Naive B cell (primary cell): ENCODE results near the gene AGFG1. TPM values are rescaled to one million over a fixed set of nuclear protein-coding genes. Genes with fewer than 3 reads are reported as not detected.

Source experiments
- ATAC-seq, 2 donors: fragments of 150-1000 bp; cut with Tn5 transposase; 2 replicates each; pipeline ENCODE4 v1.10.0; 2021; ENCODE audit warnings: low read depth in 2 of 2, mild to moderate bottlenecking in 2 of 2, moderate library complexity in 2 of 2
- DNase-seq: peaks from one replicate; pipeline ENCODE4 v3.0.0; 2022
- H3K27ac Mint-ChIP-seq, 6 donors: one replicate each; pipeline ENCODE4 v1.8.0; 2020 to 2022; ENCODE audit warnings: mild to moderate bottlenecking in 6 of 6, mixed read lengths in 6 of 6, moderate library complexity in 5 of 6, inconsistent platforms in 2 of 6
- H3K27me3 Mint-ChIP-seq, 3 donors: one replicate each; pipeline ENCODE4 v1.8.0; 2021 to 2022; ENCODE audit warnings: mixed read lengths in 3 of 3, mild to moderate bottlenecking in 1 of 3
- H3K36me3 Mint-ChIP-seq, 2 donors: one replicate each; pipeline ENCODE4 v1.8.0; 2020 to 2022; ENCODE audit warnings: mixed read lengths in 2 of 2, inconsistent platforms in 1 of 2, mild to moderate bottlenecking in 1 of 2
- H3K4me1 Mint-ChIP-seq, 3 donors: one replicate each; pipeline ENCODE4 v1.8.0; 2020 to 2022; ENCODE audit warnings: mixed read lengths in 3 of 3, inconsistent platforms in 1 of 3, mild to moderate bottlenecking in 1 of 3, moderate library complexity in 1 of 3
- H3K4me3 Mint-ChIP-seq, 8 donors: one replicate each; pipeline ENCODE4 v1.8.0; 2020 to 2022; ENCODE audit warnings: mild to moderate bottlenecking in 8 of 8, mixed read lengths in 8 of 8, moderate library complexity in 8 of 8, inconsistent platforms in 2 of 8
- H3K9me3 Mint-ChIP-seq, 7 donors: one replicate each; pipeline ENCODE4 v1.8.0; 2020 to 2022; ENCODE audit warnings: mixed read lengths in 7 of 7, mild to moderate bottlenecking in 5 of 7, inconsistent platforms in 2 of 7, moderate library complexity in 1 of 7
- polyA plus RNA-seq, 6 donors: library from polyadenylated mRNA; unstranded; fragments of 300-500 nt; fragmentation: Illumina TruSeq; gene quantifications; one replicate each; pipeline ENCODE4 v1.2.3, GENCODE V29; 2021; ENCODE audit warnings: low read depth in 6 of 6

Gene AGFG1
- polyA plus RNA-seq, 6 donors from 2014 or later = 17.9 to 38.5 (median 26.6) TPM

DNA sequence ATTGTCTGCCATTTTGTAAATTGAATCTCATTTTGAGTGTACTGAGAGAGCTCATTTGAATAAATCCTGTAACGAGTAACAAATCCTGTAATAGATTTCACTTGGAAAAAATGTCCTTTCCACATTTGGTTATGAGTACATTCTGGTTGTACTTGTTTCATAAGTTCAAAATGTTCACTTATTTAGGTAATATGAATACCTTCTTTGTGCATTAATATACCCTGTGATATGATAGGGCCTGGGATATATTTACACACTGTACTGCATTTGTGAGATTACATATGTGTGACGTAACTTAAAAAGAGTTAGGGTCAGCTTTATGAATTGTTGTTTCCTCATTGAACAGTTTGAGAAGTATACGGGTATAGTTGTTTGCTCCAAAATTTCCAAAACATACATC is 16.1 kb downstream of the AGFG1 start:
- no peak for DNase-seq
- peaks cover 0 to 8% (median 2%) of the 10 kb centered on the region in 7 donors for H3K9me3 Mint-ChIP-seq
- no peak for ATAC-seq
- H3K27me3 Mint-ChIP-seq = no peaks in the 10 kb centered on the region
- H3K36me3 Mint-ChIP-seq = peaks cover 3 to 9% of the 10 kb centered on the region in 2 donors
- peaks cover 27 to 50% (median 29%) of the 10 kb centered on the region in 3 donors for H3K4me1 Mint-ChIP-seq
- peak overlapping the region in 2 of 6 donors; percentile 12 to 94 for H3K27ac Mint-ChIP-seq
- peak overlapping the region in 1 of 8 donors; percentile 21 for H3K4me3 Mint-ChIP-seq

- ATAC-seq (no peak), DNase-seq (no peak)
- peaks cover 21 to 32% (median 30%) of the 10 kb centered on the region in 3 donors for H3K4me1 Mint-ChIP-seq
- peaks cover 9 to 11% of the 10 kb centered on the region in 2 donors for H3K36me3 Mint-ChIP-seq
- peaks cover 0 to 3% (median 0%) of the 10 kb centered on the region in 7 donors for H3K9me3 Mint-ChIP-seq
- H3K27me3 Mint-ChIP-seq = no peaks in the 10 kb centered on the region
- peak overlapping the region in 1 of 6 donors; percentile 43 for H3K27ac Mint-ChIP-seq
- no peak overlapping the region for H3K4me3 Mint-ChIP-seq
Observed at GRCh38 chr2:227491386-227491785, 19.4 kb downstream of the AGFG1 start.

DNA sequence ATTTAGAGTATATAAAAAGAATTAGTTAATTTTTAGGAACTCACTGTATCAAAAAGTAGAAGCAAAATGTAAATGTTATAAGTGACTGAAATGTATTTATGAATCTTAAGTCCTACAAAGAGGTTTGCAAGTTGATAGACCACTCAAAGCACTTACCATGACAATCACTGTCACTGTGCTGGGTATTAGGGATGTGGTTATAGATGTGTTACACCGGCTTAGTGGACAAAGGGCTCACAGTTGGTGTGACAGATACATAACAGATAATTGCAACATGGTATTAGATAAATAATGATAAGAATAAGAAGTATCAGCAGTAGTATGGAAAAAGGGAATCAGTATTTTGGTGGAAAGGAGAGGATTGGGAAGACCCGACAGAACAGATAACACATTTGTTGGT is 21.6 kb downstream of the AGFG1 start:
- Mint-ChIP-seq H3K27ac (no peak overlapping the region), H3K9me3 (no peaks in the 10 kb centered on the region), H3K4me3 (no peak overlapping the region), H3K36me3 (peaks cover 5 to 11% of the 10 kb centered on the region in 2 donors), H3K4me1 (peaks cover 12 to 28% (median 28%) of the 10 kb centered on the region in 3 donors), H3K27me3 (no peaks in the 10 kb centered on the region)
- DNase-seq (no peak), ATAC-seq (no peak)

DNA sequence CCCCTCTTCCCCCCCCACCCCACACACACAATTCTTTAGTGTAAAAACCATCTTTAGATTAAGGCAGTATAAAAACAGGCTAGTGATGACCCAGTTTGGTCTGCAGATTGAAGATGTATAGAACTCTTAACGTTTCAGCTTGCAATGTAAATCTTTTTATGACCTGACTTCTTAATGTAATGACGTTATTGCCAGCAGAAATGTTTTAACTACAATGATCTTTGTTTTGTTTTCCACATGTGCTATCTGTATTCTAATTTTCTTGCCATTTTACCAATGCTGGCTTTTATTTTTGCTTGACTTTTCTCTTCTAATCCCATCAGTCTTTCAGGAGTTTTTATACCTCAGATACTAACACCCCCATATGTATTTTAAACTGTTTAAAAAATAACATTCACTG is 25.2 kb downstream of the AGFG1 start:
- H3K36me3 Mint-ChIP-seq = peaks cover 3 to 11% of the 10 kb centered on the region in 2 donors
- H3K4me1 Mint-ChIP-seq = peaks cover 21 to 41% (median 36%) of the 10 kb centered on the region in 3 donors

DNA sequence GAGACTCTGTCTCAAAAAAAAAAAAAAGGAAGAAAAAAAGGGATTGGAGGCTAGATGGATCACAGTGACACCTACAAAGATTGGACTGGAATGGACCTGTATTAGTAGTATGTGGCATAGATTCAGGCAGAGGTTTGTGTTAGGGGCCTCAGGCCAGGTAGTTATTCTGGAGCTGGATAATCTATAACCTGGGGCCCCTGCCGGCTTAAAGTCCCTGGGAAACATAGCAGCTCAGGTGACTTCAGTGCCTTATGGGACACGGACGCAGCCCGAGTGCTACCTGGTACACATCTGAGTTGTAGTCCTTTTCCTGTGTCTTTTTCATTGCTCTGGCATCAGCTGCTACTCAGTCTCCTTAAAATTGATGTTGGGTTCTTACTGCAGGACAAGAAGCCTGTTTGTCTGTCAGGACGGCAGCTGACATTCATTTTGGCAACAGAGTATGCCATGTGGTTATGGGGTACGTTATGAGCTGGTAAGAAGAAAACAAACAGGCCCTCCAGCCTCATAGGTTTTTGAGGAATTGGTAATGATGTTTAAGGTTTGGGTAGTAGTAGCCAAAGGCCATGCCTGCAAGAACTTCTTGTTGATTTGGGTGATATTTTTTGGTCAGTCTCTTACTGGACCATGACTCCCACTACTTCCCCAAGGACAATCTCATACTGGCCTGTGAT is 27.8 kb downstream of the AGFG1 start:
- no peak overlapping the region for H3K4me3 Mint-ChIP-seq
- peak overlapping the region in 5 of 6 donors; percentile 26 to 91 (median 62) for H3K27ac Mint-ChIP-seq
- no peaks in the 10 kb centered on the region for H3K27me3 Mint-ChIP-seq
- no peak for ATAC-seq
- no peak for DNase-seq
- peaks cover 37 to 65% (median 38%) of the 10 kb centered on the region in 3 donors for H3K4me1 Mint-ChIP-seq
- peaks cover 0 to 2% (median 0%) of the 10 kb centered on the region in 7 donors for H3K9me3 Mint-ChIP-seq
- peaks cover 0 to 3% of the 10 kb centered on the region in 2 donors for H3K36me3 Mint-ChIP-seq

More for the DNA sequence above, 25.2 kb downstream of the AGFG1 start:
- Mint-ChIP-seq H3K9me3 (peaks cover 0 to 2% (median 0%) of the 10 kb centered on the region in 7 donors), H3K4me3 (no peak overlapping the region), H3K27ac (peak overlapping the region in 2 of 6 donors; percentile 13 to 59), H3K27me3 (no peaks in the 10 kb centered on the region)
- no peak for DNase-seq
- ATAC-seq = no peak

- H3K4me1 Mint-ChIP-seq = peaks cover 41 to 66% (median 42%) of the 10 kb centered on the region in 3 donors
- H3K27ac Mint-ChIP-seq = peak overlapping the region in 3 of 6 donors; percentile 24 to 89 (median 26)
- DNase-seq = no peak
- H3K9me3 Mint-ChIP-seq = peaks cover 0 to 2% (median 0%) of the 10 kb centered on the region in 7 donors
- H3K27me3 Mint-ChIP-seq = no peaks in the 10 kb centered on the region
- H3K4me3 Mint-ChIP-seq = no peak overlapping the region
- ATAC-seq = no peak
- peaks cover 0 to 3% of the 10 kb centered on the region in 2 donors for H3K36me3 Mint-ChIP-seq
Observed at GRCh38 chr2:227500301-227500630, 28.3 kb downstream of the AGFG1 start.

DNA sequence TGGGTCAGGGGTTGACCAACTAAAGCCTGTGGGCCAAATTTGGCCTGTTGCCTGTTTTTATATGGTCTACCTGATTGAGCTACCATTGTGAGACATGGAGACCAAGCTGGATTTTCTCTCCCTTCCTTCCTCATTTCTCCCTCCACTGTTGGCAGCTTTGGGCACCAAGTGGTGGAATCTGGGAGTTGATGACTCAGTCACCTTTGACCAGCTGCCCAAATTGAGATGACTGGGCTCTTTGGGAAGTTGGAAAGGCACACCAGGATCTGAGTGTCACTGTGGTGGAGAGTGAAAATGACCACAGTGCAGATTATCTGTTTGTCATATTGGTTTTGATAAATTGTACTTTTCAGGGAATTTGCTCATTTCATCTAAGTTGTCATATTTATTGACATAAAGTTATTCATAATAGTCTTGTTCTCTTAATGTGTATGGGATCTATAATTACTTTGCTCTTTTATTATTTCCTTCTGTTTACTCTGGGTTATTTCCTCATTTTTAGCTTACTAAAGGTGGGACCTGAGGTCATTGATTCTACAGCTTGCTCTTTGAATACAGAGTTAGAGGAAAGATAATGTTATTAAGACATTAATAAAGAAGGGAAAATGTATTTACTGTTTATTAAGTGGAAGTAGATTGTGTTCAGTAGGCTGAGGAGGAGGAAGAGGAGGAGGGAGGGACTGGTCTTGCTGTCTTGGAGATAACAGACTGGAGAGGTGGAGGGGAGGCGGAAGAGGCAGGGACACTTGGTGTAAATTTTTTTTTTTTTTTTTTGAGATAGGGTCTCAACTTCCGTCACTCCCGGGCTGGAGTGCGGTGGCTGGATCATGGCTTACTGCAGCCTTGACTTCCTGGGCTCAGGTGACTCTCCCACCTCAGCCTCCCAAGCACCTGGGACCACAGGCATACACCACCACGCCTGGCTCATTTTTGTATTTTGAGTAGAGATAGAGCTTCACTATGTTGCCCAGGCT is 31.8 kb downstream of the AGFG1 start:
- H3K27ac Mint-ChIP-seq = peak overlapping the region; percentile 33 to 93 (median 72)
- H3K4me3 Mint-ChIP-seq = peak overlapping the region in 7 of 8 donors; percentile 9 to 72 (median 32)
- peaks cover 0 to 3% of the 10 kb centered on the region in 2 donors for H3K36me3 Mint-ChIP-seq
- H3K27me3 Mint-ChIP-seq = no peaks in the 10 kb centered on the region
- peaks cover 0 to 2% (median 0%) of the 10 kb centered on the region in 7 donors for H3K9me3 Mint-ChIP-seq
- no peak for DNase-seq
- H3K4me1 Mint-ChIP-seq = peaks cover 59 to 85% (median 69%) of the 10 kb centered on the region in 3 donors
- ATAC-seq = peak in 1 of 2 donors; percentile 18

DNA sequence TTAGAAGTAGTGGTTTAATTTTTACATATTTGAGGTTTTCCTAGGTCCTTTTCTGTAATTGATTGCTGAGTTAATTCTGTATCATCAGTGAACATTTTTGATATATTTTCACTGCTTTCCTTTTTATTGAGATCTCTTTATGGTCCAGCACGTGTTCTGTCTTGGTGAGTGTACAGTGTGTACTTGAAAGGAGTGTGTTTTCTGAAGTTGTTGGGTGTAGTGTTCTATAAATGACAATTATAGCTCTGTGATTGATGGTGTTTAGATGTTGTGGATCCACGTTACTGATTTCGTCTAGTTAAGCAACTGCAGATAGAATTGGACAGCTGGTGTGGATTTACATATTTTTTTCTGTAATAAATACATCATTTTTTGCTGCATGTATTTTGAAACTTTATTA is 32.7 kb downstream of the AGFG1 start:
- no peak for DNase-seq
- Mint-ChIP-seq H3K36me3 (peaks cover 0 to 3% of the 10 kb centered on the region in 2 donors), H3K27me3 (no peaks in the 10 kb centered on the region), H3K9me3 (peaks cover 0 to 2% (median 0%) of the 10 kb centered on the region in 7 donors), H3K4me1 (peaks cover 58 to 86% (median 64%) of the 10 kb centered on the region in 3 donors), H3K4me3 (peak overlapping the region in 3 of 8 donors; percentile 2 to 76 (median 20)), H3K27ac (peak overlapping the region in 5 of 6 donors; percentile 68 to 91 (median 84))
- ATAC-seq = no peak

DNA sequence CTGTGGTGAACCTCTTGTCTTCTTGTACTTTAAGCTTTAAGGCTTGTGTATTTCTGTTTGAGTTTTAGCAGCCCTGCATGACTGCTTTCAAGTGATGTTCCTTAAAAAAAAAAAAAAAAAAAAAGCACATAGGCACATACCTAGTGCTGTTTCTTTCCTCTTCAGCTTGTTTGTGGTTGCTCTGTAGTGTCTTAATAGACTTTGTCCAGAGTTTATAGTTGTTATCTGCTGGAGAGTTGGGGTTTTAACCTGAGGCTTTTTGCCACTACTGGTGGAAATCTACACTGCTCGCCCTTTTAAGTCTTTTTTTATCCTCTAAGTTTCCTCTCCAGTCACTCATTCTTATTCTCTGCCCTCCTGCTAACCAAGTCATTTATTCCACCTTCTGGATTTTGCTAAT is 34.5 kb downstream of the AGFG1 start:
- peak overlapping the region; percentile 9 to 82 (median 58) for H3K4me3 Mint-ChIP-seq
- peaks cover 0 to 1% (median 0%) of the 10 kb centered on the region in 7 donors for H3K9me3 Mint-ChIP-seq
- H3K27me3 Mint-ChIP-seq = no peaks in the 10 kb centered on the region
- peak overlapping the region in 5 of 6 donors; percentile 70 to 92 (median 82) for H3K27ac Mint-ChIP-seq
- H3K36me3 Mint-ChIP-seq = peaks cover 0 to 2% of the 10 kb centered on the region in 2 donors
- DNase-seq (no peak), ATAC-seq (peak; percentile 46 to 52)
- H3K4me1 Mint-ChIP-seq = peaks cover 68 to 94% (median 77%) of the 10 kb centered on the region in 3 donors

GRCh38 chr2:227507963-227508362 is 36.0 kb downstream of the AGFG1 start:
- peaks cover 66 to 92% (median 85%) of the 10 kb centered on the region in 3 donors for H3K4me1 Mint-ChIP-seq
- H3K4me3 Mint-ChIP-seq = peak overlapping the region; percentile 5 to 71 (median 40)
- no peaks in the 10 kb centered on the region for H3K27me3 Mint-ChIP-seq
- no peaks in the 10 kb centered on the region for H3K36me3 Mint-ChIP-seq
- ATAC-seq (peak; percentile 43 to 64), DNase-seq (peak; percentile 14)
- peak overlapping the region in 5 of 6 donors; percentile 39 to 92 (median 67) for H3K27ac Mint-ChIP-seq
- no peaks in the 10 kb centered on the region for H3K9me3 Mint-ChIP-seq

DNA sequence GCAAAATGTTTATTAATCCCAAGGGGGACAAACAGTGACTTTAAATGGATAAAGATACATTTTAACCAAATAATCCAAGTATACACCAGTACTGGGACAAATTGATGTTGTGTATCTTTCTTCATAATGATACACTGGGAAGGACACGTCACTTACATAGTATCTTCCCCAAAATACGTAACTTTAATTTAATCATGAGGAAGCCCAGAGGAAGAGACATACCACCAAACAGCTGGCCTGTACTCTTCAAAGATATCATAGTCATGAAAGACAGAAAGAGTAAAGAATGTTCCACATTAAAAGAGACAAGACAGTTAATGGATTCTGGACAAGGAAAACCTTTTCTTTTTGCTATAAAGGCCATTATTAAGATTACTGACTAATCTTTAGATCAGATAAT is 37.1 kb downstream of the AGFG1 start:
- H3K9me3 Mint-ChIP-seq = no peaks in the 10 kb centered on the region
- DNase-seq (no peak), ATAC-seq (peak in 1 of 2 donors; percentile 22)
- H3K27ac Mint-ChIP-seq = peak overlapping the region in 3 of 6 donors; percentile 24 to 93 (median 58)
- peak overlapping the region in 1 of 8 donors; percentile 26 for H3K4me3 Mint-ChIP-seq
- no peaks in the 10 kb centered on the region for H3K27me3 Mint-ChIP-seq
- no peaks in the 10 kb centered on the region for H3K36me3 Mint-ChIP-seq
- H3K4me1 Mint-ChIP-seq = peaks cover 64 to 91% (median 85%) of the 10 kb centered on the region in 3 donors

- Mint-ChIP-seq H3K27me3 (no peaks in the 10 kb centered on the region), H3K27ac (peak overlapping the region in 3 of 6 donors; percentile 25 to 82 (median 73)), H3K4me1 (peaks cover 61 to 88% (median 76%) of the 10 kb centered on the region in 3 donors), H3K36me3 (no peaks in the 10 kb centered on the region), H3K4me3 (no peak overlapping the region), H3K9me3 (no peaks in the 10 kb centered on the region)
- ATAC-seq (no peak), DNase-seq (no peak)
Observed at GRCh38 chr2:227509824-227510619, 38.1 kb downstream of the AGFG1 start.
